ENCODE results near the gene LRRC2. TPM values are rescaled to one million over a fixed set of nuclear protein-coding genes. Genes with fewer than 3 reads are reported as not detected.

Gene LRRC2
- total RNA-seq, 1 experiment from 2014 or later = 2.6 TPM

- Histone ChIP-seq H2AK5ac (ENCODE audit: insufficient read length, low read length) (no peak overlapping the region), H4K8ac (replicated peaks; ENCODE audit: insufficient read length, low read depth, low read length) (no peak overlapping the region), H2BK12ac (ENCODE audit: insufficient read length, low read depth, low read length) (no peak overlapping the region), H2BK120ac (ENCODE audit: low read depth, low read length, poor library complexity, severe bottlenecking) (no peak overlapping the region), H3K18ac (ENCODE audit: insufficient read length, low read depth, low read length) (no peak overlapping the region), H4K91ac (ENCODE audit: insufficient read length, low read depth, low read length) (no peak overlapping the region), H3K79me2 (ENCODE audit: insufficient read depth, low read length) (no peaks in the 10 kb centered on the region), H3K56ac (ENCODE audit: insufficient read length, low read depth, low read length) (no peak overlapping the region), H2BK15ac (ENCODE audit: low read depth, low read length) (no peak overlapping the region), H3K27ac (ENCODE audit: insufficient read length, low read depth, low read length) (no peak overlapping the region), H4K20me1 (ENCODE audit: control insufficient read depth, insufficient read depth, insufficient read length) (no peaks in the 10 kb centered on the region), H2BK5ac (ENCODE audit: insufficient read length, low read length) (no peak overlapping the region), H3T11ph (ENCODE audit: low read length) (no peak overlapping the region), H3K23me2 (ENCODE audit: insufficient read length, low read depth, low read length, poor library complexity, severe bottlenecking) (peaks cover 5% of the 10 kb centered on the region), H3K27me3 (ENCODE audit: insufficient read depth, low read length) (no peaks in the 10 kb centered on the region), H3K9me3 (ENCODE audit: control insufficient read depth, low read depth, low read length) (no peaks in the 10 kb centered on the region), H3K9ac (ENCODE audit: extremely low read depth, insufficient read length, low read length) (no peak overlapping the region), H3K4me1 (ENCODE audit: insufficient read depth, low read length) (peaks cover 11% of the 10 kb centered on the region), H4K5ac (ENCODE audit: insufficient read length, low read depth, low read length) (no peak overlapping the region), H3K14ac (ENCODE audit: insufficient read depth, low read length) (no peak overlapping the region), H3K79me1 (ENCODE audit: insufficient read depth, low read depth, low read length, poor library complexity, severe bottlenecking) (no peaks in the 10 kb centered on the region), H3K4ac (ENCODE audit: low read depth, low read length) (no peak overlapping the region), H3K4me2 (ENCODE audit: insufficient read depth, insufficient read length, low read length) (peak overlapping the region; percentile 51), H2BK20ac (ENCODE audit: low read depth, low read length, poor library complexity, severe bottlenecking) (no peak overlapping the region), H2AFZ (ENCODE audit: low read length) (no peak overlapping the region), H3K23ac (ENCODE audit: insufficient read length, low read depth, low read length) (no peak overlapping the region)
- Mint-ChIP-seq H3K36me3 (ENCODE audit: insufficient read depth in 1 of 3, low read depth in 3 of 3) (peaks cover 11 to 31% (median 27%) of the 10 kb centered on the region in 3 experiments), H3K27ac (peak overlapping the region in 2 of 3 experiments; percentile 81 to 94; a peak in 4 of 7 replicates), H3K27me3 (ENCODE audit: low read depth) (peaks cover 2% of the 10 kb centered on the region), H3K9me3 (peaks cover 27 to 29% of the 10 kb centered on the region in 2 experiments), H3K4me1 (peaks cover 44 to 52% of the 10 kb centered on the region in 2 experiments), H3K4me3 (peak overlapping the region; percentile 61 to 79)
- WGBS (ENCODE audit: extremely low coverage, insufficient read length, low lambda C conversion rate) = no CpG with 5 or more reads among the region's 21 CpGs
- TF ChIP-seq CTCF (conservative IDR thresholded peaks at IDR 0.05) = no peak; the same call in 2 of the 3 replicates
- peak; percentile 77 for DNase-seq
Observed at GRCh38 chr3:46565607-46566039, 479 bp downstream of the LRRC2 start.
